Measurements from ENCODE around the gene CCDC186.

DNA sequence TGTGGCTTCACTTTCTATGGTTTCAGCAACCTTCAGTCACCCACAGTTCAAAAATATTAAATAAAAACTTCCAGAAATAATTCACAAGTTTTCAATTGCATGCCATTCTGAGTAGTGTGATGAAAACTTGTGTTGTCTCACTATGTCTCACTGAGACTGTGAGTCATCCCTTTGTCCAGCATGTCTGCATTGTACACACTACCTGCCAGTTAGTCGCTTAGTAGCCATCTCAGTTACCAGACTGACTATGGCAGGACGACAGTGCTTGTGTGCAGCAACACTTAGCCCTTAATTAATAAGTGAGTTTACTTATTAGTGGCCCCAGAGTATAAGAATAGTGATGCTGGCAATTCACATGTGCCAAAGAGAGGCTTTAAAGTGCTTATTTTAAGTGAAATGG is 22.5 kb downstream of the CCDC186 start:
- TF ChIP-seq MAX (IDR thresholded peaks at IDR 0.05) (peak; percentile 28; the same call in 1 of the 2 replicates), REST (IDR thresholded peaks at IDR 0.05) (no peak), EP300 (IDR thresholded peaks at IDR 0.05) (no peak), JUN (IDR thresholded peaks at IDR 0.05) (no peak), MAFK (IDR thresholded peaks at IDR 0.05; ENCODE audit: partially characterized antibody) (no peak), BHLHE40 (IDR thresholded peaks at IDR 0.05; ENCODE audit: low read depth, low read length) (no peak), POLR2A (IDR thresholded peaks at IDR 0.05; ENCODE audit: low read length) (no peak), NFE2L2 (conservative IDR thresholded peaks at IDR 0.05; ENCODE audit: low read length) (no peak), CHD2 (IDR thresholded peaks at IDR 0.05; ENCODE audit: low read length, partially characterized antibody) (no peak)
- TF ChIP-seq, protein P1, sequence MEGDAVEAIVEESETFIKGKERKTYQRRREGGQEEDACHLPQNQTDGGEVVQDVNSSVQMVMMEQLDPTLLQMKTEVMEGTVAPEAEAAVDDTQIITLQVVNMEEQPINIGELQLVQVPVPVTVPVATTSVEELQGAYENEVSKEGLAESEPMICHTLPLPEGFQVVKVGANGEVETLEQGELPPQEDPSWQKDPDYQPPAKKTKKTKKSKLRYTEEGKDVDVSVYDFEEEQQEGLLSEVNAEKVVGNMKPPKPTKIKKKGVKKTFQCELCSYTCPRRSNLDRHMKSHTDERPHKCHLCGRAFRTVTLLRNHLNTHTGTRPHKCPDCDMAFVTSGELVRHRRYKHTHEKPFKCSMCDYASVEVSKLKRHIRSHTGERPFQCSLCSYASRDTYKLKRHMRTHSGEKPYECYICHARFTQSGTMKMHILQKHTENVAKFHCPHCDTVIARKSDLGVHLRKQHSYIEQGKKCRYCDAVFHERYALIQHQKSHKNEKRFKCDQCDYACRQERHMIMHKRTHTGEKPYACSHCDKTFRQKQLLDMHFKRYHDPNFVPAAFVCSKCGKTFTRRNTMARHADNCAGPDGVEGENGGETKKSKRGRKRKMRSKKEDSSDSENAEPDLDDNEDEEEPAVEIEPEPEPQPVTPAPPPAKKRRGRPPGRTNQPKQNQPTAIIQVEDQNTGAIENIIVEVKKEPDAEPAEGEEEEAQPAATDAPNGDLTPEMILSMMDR (IDR thresholded peaks at IDR 0.05): no peak
